Hematopoietic multipotent progenitor cell treated with erythropoietin and hydrocortisone succinate and interleukin-3 and kit ligand, for 6 days (in vitro differentiated cells): Measurements from ENCODE around the gene PARP16.

ENCODE experiments used
- DNase-seq: peaks from one replicate; pipeline ENCODE4 v3.0.0-alpha.2; 2015

PARP16 gene

GRCh38 chr15:65286704-65287519 lies at the start of gene PARP16:
TSS of gene PARP16 (minus strand) at chr15:65286883. CDS start at chr15:65286426, 457 bp downstream.
- DNase-seq, result peak; percentile 94

GRCh38 chr15:65335278-65336055 lies 48.8 kb upstream of the PARP16 start:
- no peak for DNase-seq

- no peak for DNase-seq
Observed at GRCh38 chr15:65334586-65335231, 48.0 kb upstream of the PARP16 start.

GRCh38 chr15:65333856-65334255 lies 47.2 kb upstream of the PARP16 start:
- no peak for DNase-seq

GRCh38 chr15:65333148-65333820 lies 46.6 kb upstream of the PARP16 start:
- DNase-seq, result no peak

GRCh38 chr15:65332391-65333147 lies 45.9 kb upstream of the PARP16 start:
- no peak for DNase-seq

- DNase-seq, result no peak
Observed at GRCh38 chr15:65331811-65332210, 45.1 kb upstream of the PARP16 start.

GRCh38 chr15:65330934-65331645 lies 44.4 kb upstream of the PARP16 start:
- no peak for DNase-seq

- no peak for DNase-seq
Observed at GRCh38 chr15:65329984-65330735, 43.5 kb upstream of the PARP16 start.

- DNase-seq, result no peak
Observed at GRCh38 chr15:65329288-65329983, 42.8 kb upstream of the PARP16 start.

GRCh38 chr15:65328506-65329287 lies 42.0 kb upstream of the PARP16 start:
- DNase-seq, result no peak

GRCh38 chr15:65327651-65328393 lies 41.1 kb upstream of the PARP16 start:
- no peak for DNase-seq

GRCh38 chr15:65326818-65327217 lies 40.1 kb upstream of the PARP16 start:
- no peak for DNase-seq

GRCh38 chr15:65326117-65326526 lies 39.4 kb upstream of the PARP16 start:
- DNase-seq, result no peak

GRCh38 chr15:65323071-65323511 lies 36.4 kb upstream of the PARP16 start:
- DNase-seq, result peak; percentile 77

GRCh38 chr15:65318870-65319356 lies 32.2 kb upstream of the PARP16 start:
- peak; percentile 88 for DNase-seq

GRCh38 chr15:65312400-65312916 lies 25.8 kb upstream of the PARP16 start:
- no peak for DNase-seq

- no peak for DNase-seq
Observed at GRCh38 chr15:65311760-65312159, 25.1 kb upstream of the PARP16 start.
